ENCODE data around the gene CCN5.
A peak's percentile ranks its signal among the peaks of the same experiment; 100 is the strongest.

CCN5 gene

DNA sequence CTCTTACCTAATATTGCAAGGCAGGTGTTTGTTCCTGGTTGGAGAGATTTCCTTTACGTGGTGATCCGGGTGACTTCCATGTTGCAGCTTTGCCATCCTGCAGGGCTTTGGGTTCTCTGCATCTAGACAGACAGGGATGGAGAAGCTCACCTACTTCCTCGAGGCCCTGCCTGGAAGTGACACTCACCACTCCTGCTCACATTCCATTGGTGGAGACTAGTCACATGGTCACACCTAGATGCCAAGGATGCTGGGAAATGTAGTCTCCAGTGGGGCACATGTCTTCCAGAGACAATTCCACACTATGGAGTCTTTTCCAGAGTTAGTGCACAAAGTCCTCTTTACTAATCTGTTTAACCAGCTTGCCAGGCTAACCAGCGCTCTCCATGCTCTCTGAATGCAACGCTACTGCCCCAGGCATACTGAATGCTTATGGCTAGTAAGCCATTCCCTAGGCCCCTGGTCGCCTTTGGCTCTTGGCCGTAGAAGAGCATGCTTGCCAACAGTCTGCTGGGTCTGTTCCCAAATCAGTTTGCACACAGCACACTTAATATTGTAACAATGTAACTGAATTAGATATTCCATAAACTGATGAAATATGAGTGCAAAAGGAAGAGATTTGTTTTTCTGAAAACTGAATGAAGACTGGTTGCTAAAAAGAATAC lies 23.8 kb downstream of the CCN5 start:
- Histone ChIP-seq H3K4me2 (ENCODE audit: low read length) (peak overlapping the region; percentile 58), H3K9ac (ENCODE audit: low read length) (no peak overlapping the region; the same call in 1 of the 2 replicates), H4K20me1 (ENCODE audit: insufficient read depth, low read length) (no peaks in the 10 kb centered on the region), H3K4me1 (ENCODE audit: low read length) (peaks cover 4% of the 10 kb centered on the region; the same call in 1 of the 2 replicates), H2AFZ (ENCODE audit: low read depth, low read length) (peak overlapping the region; percentile 56; the same call in 1 of the 2 replicates), H3K9me3 (ENCODE audit: insufficient read depth, low read length) (no peaks in the 10 kb centered on the region), H3K79me2 (ENCODE audit: low read length) (no peaks in the 10 kb centered on the region), H3K36me3 (replicated peaks; ENCODE audit: low read depth, low read length) (no peaks in the 10 kb centered on the region), H3K27ac (ENCODE audit: low read length) (no peak overlapping the region), H3K27me3 (ENCODE audit: low read depth, low read length) (no peaks in the 10 kb centered on the region), H3K4me3 (ENCODE audit: low read length) (peak overlapping the region; percentile 68)
- TF ChIP-seq, protein P1, sequence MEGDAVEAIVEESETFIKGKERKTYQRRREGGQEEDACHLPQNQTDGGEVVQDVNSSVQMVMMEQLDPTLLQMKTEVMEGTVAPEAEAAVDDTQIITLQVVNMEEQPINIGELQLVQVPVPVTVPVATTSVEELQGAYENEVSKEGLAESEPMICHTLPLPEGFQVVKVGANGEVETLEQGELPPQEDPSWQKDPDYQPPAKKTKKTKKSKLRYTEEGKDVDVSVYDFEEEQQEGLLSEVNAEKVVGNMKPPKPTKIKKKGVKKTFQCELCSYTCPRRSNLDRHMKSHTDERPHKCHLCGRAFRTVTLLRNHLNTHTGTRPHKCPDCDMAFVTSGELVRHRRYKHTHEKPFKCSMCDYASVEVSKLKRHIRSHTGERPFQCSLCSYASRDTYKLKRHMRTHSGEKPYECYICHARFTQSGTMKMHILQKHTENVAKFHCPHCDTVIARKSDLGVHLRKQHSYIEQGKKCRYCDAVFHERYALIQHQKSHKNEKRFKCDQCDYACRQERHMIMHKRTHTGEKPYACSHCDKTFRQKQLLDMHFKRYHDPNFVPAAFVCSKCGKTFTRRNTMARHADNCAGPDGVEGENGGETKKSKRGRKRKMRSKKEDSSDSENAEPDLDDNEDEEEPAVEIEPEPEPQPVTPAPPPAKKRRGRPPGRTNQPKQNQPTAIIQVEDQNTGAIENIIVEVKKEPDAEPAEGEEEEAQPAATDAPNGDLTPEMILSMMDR (IDR thresholded peaks at IDR 0.05; ENCODE audit: low read depth, low read length) = no peak
- no peak for TF ChIP-seq EZH2phosphoT487 (IDR thresholded peaks at IDR 0.05; ENCODE audit: low read depth)

DNA sequence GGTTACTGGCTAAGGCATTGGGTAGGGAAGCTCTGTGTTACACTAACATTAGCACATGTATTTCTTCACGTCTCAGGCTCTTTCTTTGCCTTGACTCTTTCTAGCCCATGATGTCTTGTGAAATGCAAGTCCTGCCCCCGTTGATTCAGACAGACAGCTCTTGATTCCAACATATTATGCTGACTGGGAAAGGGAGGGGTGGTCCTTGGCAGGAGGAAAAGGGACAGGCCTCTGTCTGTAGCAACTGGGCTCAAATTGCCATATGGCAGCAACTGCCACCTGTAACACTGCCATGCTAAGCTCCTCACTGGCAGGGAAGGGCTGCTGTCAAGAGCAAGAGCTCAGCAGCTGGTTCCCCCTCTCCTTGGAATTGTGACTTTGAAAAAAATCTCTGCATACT lies 24.8 kb downstream of the CCN5 start:
- no peaks in the 10 kb centered on the region for H3K9me3 ChIP-seq (ENCODE audit: insufficient read depth, low read length)
- H3K79me2 ChIP-seq (ENCODE audit: low read length) = no peaks in the 10 kb centered on the region
- H3K4me3 ChIP-seq (ENCODE audit: low read length) = no peak overlapping the region
- no peak overlapping the region for H3K4me2 ChIP-seq (ENCODE audit: low read length)
- no peaks in the 10 kb centered on the region for H4K20me1 ChIP-seq (ENCODE audit: insufficient read depth, low read length)
- no peak overlapping the region for H2AFZ ChIP-seq (ENCODE audit: low read depth, low read length)
- no peak for TF ChIP-seq EZH2phosphoT487 (IDR thresholded peaks at IDR 0.05; ENCODE audit: low read depth)
- TF ChIP-seq, protein P1 (IDR thresholded peaks at IDR 0.05; ENCODE audit: low read depth, low read length) = no peak
- no peak overlapping the region for H3K27ac ChIP-seq (ENCODE audit: low read length)
- H3K27me3 ChIP-seq (ENCODE audit: low read depth, low read length) = no peaks in the 10 kb centered on the region
- H3K36me3 ChIP-seq (replicated peaks; ENCODE audit: low read depth, low read length) = no peaks in the 10 kb centered on the region
- peaks cover 4% of the 10 kb centered on the region; the same call in 1 of the 2 replicates for H3K4me1 ChIP-seq (ENCODE audit: low read length)
- H3K9ac ChIP-seq (ENCODE audit: low read length) = no peak overlapping the region

DNA sequence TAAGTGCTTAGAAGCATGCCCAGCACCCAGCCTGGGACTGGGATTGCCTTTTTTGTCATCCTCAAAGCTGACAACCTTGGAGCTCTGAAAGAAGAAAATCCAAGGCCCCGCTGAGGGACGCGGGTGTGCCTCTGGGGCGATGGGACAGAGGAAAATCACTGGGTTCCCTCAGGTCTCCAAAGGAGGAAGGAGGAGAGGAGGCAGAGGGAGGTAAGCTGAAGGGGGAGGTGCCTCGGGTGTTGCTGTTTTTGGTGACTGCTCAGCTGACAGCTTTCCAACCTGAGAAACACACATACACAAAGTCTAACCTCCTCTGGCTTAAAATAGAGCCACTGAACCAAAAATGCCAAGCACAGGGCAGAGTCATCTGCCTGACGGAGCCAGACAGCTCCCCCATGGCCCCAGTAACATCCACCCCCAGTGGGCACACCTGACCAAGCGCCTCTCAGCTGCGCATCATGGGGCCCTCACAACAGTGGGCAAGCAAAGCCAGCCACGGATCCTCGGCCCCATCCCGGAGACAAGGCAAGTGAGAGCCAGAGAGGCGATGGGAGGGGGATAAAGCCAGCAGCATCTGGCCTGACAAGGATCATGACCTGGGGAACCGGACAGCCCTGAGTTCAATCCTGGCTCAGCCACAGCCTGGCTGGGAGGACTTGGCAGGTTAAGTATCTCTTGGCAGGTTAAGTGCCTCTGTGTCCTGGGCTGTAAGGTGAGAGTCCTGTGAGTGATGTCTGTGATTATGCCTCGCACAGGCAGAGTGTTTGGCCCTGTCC lies 27.3 kb downstream of the CCN5 start:
- Histone ChIP-seq H3K4me3 (ENCODE audit: low read length) (no peak overlapping the region), H3K27me3 (ENCODE audit: low read depth, low read length) (no peaks in the 10 kb centered on the region), H3K4me2 (ENCODE audit: low read length) (no peak overlapping the region), H3K36me3 (replicated peaks; ENCODE audit: low read depth, low read length) (no peaks in the 10 kb centered on the region), H3K79me2 (ENCODE audit: low read length) (no peaks in the 10 kb centered on the region), H3K9me3 (ENCODE audit: insufficient read depth, low read length) (no peaks in the 10 kb centered on the region), H3K27ac (ENCODE audit: low read length) (no peak overlapping the region), H3K9ac (ENCODE audit: low read length) (no peak overlapping the region), H3K4me1 (ENCODE audit: low read length) (peaks cover 8% of the 10 kb centered on the region; the same call in 1 of the 2 replicates), H4K20me1 (ENCODE audit: insufficient read depth, low read length) (no peaks in the 10 kb centered on the region), H2AFZ (ENCODE audit: low read depth, low read length) (peak overlapping the region; percentile 61; the same call in 1 of the 2 replicates)
- TF ChIP-seq, protein P1 (IDR thresholded peaks at IDR 0.05; ENCODE audit: low read depth, low read length) = no peak
- no peak for TF ChIP-seq EZH2phosphoT487 (IDR thresholded peaks at IDR 0.05; ENCODE audit: low read depth)

DNA sequence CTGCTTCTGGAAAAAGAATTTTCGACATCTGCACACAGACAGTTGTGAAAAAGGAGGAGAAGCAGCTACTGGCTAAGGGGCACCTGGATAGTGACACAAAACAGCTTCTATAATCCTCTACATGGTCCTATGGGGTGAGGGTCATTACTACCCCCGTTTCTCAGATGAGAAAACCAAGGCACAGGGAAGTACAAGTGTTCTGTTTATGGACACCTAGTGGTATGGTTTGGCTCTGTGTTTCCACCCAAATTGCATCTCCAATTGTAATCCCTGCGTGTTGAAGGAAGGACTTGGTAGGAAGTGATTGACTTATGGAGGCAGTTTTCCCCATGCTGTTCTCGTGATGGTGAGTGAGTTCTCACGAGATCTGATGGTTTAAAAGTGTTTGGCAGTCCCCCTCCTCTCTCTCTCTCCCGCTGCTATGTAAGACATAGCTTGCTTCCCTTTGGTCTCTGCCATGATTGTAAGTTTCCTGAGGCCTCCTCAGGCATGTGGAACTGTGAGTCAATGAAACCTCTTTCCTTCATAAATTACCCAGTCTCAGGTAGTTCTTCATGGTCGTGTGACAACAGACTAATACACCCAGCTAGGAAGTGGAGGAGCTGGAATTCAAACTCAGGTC lies 28.0 kb downstream of the CCN5 start:
- no peak overlapping the region for H3K4me2 ChIP-seq (ENCODE audit: low read length)
- no peak overlapping the region for H3K4me3 ChIP-seq (ENCODE audit: low read length)
- H3K9me3 ChIP-seq (ENCODE audit: insufficient read depth, low read length) = no peaks in the 10 kb centered on the region
- no peak overlapping the region for H3K9ac ChIP-seq (ENCODE audit: low read length)
- H3K27ac ChIP-seq (ENCODE audit: low read length) = no peak overlapping the region
- H3K36me3 ChIP-seq (replicated peaks; ENCODE audit: low read depth, low read length) = no peaks in the 10 kb centered on the region
- no peaks in the 10 kb centered on the region for H3K27me3 ChIP-seq (ENCODE audit: low read depth, low read length)
- no peaks in the 10 kb centered on the region for H4K20me1 ChIP-seq (ENCODE audit: insufficient read depth, low read length)
- no peaks in the 10 kb centered on the region for H3K79me2 ChIP-seq (ENCODE audit: low read length)
- H2AFZ ChIP-seq (ENCODE audit: low read depth, low read length) = peak overlapping the region; percentile 61; the same call in 1 of the 2 replicates
- H3K4me1 ChIP-seq (ENCODE audit: low read length) = peaks cover 8% of the 10 kb centered on the region; the same call in 1 of the 2 replicates
- TF ChIP-seq, protein P1 (IDR thresholded peaks at IDR 0.05; ENCODE audit: low read depth, low read length) = no peak
- no peak for TF ChIP-seq EZH2phosphoT487 (IDR thresholded peaks at IDR 0.05; ENCODE audit: low read depth)

Measured in OCI-LY3 (cell line).